ENCODE measurements around the gene GRK3.
A peak's percentile ranks its signal among the peaks of the same experiment; 100 is the strongest.

The GRK3 gene

DNA sequence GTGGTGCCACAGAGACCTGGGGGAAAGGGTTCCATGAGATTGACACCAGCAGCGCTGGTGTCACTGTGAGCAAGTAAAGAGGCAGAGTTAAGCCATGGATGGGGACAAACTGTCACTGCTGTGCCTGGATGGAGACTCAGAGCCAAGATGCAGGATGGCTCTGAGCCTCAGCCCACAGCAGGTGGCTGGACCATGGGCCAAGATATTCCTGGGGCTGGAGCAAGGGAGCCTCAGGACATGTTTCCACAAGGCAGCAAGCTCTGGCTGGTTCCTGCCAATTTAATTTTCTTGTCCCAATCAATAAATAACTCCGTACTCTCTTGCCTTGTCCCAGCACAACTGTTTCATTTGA lies 200.5 kb downstream of the GRK3 start:
- Histone ChIP-seq H3K27me3 (ENCODE audit: control insufficient read depth in 1 of 2, insufficient read depth in 2 of 2, low read length in 2 of 2) (no peaks in the 10 kb centered on the region), H3K27ac (ENCODE audit: low read depth, low read length) (no peak overlapping the region), H3K4me3 (ENCODE audit: low read depth in 1 of 2, low read length in 2 of 2) (no peak overlapping the region), H3K4me1 (ENCODE audit: insufficient read depth, low read length) (no peaks in the 10 kb centered on the region), H3K9me3 (ENCODE audit: low read length) (peaks cover 10% of the 10 kb centered on the region), H3K9ac (ENCODE audit: low read length) (no peak overlapping the region), H3K36me3 (ENCODE audit: insufficient read depth, low read length) (no peaks in the 10 kb centered on the region)

DNA sequence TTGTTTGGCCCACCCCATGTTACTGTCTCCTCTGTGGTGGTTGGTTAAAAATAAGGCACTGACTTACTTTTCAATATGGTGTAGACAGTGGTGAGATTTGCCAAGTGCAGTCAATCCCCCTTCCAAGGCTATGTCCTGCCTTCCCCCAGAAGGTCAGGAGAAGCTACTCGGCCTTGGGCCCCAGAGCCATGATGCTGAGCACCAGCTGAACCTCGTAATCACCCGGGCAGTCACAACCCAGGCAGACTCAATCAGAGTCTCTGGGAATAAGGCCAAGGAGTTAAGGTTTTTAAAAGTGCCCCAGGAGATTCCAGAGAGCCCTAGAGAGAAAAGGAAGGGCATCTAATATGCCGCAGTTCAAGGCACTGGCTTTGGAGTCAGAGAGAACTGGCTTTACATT lies 201.3 kb downstream of the GRK3 start:
- H3K9ac ChIP-seq (ENCODE audit: low read length): no peak overlapping the region
- H3K36me3 ChIP-seq (ENCODE audit: insufficient read depth, low read length): no peaks in the 10 kb centered on the region
- H3K9me3 ChIP-seq (ENCODE audit: low read length): peaks cover 10% of the 10 kb centered on the region
- H3K4me1 ChIP-seq (ENCODE audit: insufficient read depth, low read length): no peaks in the 10 kb centered on the region
- H3K4me3 ChIP-seq (ENCODE audit: low read depth in 1 of 2, low read length in 2 of 2): no peak overlapping the region
- no peak overlapping the region for H3K27ac ChIP-seq (ENCODE audit: low read depth, low read length)
- H3K27me3 ChIP-seq (ENCODE audit: control insufficient read depth in 1 of 2, insufficient read depth in 2 of 2, low read length in 2 of 2): no peaks in the 10 kb centered on the region

DNA sequence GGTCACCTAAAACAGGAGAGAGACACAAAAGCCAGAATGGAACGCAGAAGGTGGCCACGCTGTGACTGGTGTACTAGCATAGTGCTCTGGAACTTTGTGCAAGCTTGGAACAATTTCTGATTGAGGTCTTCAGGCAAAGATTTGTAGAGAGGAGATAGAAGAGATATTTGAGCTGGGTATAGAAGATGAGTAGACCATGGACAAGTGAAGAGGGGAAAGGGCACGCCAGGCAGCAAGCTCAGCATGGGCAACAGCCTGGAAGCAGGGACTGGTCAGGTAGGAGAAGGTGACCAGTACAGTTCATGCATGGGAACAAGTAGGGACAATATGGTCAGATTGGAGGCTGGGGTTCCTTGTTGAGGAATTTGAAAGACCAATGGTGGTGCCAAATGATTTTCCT lies 201.9 kb downstream of the GRK3 start:
- no peaks in the 10 kb centered on the region for H3K4me1 ChIP-seq (ENCODE audit: insufficient read depth, low read length)
- H3K9ac ChIP-seq (ENCODE audit: low read length): no peak overlapping the region
- H3K36me3 ChIP-seq (ENCODE audit: insufficient read depth, low read length): no peaks in the 10 kb centered on the region
- H3K27me3 ChIP-seq (ENCODE audit: control insufficient read depth in 1 of 2, insufficient read depth in 2 of 2, low read length in 2 of 2): no peaks in the 10 kb centered on the region
- H3K9me3 ChIP-seq (ENCODE audit: low read length): peaks cover 10% of the 10 kb centered on the region
- H3K27ac ChIP-seq (ENCODE audit: low read depth, low read length): no peak overlapping the region
- H3K4me3 ChIP-seq (ENCODE audit: low read depth in 1 of 2, low read length in 2 of 2): peak overlapping the region in 1 of 2 donors; percentile 1

DNA sequence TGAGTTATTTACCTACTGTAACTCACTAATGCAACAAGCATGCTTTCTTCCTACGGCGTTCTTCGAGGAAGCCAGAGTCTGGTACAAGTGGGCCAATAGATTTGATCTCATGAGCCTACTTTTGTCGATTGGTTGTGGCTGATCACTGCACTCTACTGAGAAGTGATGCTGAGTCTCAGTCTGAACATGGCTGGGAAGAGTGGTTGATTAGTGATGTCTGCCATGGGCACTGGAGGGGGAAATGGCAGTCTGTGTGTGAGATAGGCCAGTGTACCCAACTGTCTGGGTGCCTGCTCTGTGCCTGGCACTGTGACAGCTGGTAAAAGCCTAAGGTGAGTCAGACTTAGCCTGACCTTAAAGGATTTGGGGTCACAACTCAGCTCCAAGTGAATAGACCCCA lies 205.9 kb downstream of the GRK3 start:
- H3K27ac ChIP-seq (ENCODE audit: low read depth, low read length): no peak overlapping the region
- no peaks in the 10 kb centered on the region for H3K4me1 ChIP-seq (ENCODE audit: insufficient read depth, low read length)
- H3K36me3 ChIP-seq (ENCODE audit: insufficient read depth, low read length): no peaks in the 10 kb centered on the region
- H3K9ac ChIP-seq (ENCODE audit: low read length): no peak overlapping the region
- no peaks in the 10 kb centered on the region for H3K27me3 ChIP-seq (ENCODE audit: control insufficient read depth in 1 of 2, insufficient read depth in 2 of 2, low read length in 2 of 2)
- H3K4me3 ChIP-seq (ENCODE audit: low read depth in 1 of 2, low read length in 2 of 2): no peak overlapping the region
- peaks cover 10% of the 10 kb centered on the region for H3K9me3 ChIP-seq (ENCODE audit: low read length)

DNA sequence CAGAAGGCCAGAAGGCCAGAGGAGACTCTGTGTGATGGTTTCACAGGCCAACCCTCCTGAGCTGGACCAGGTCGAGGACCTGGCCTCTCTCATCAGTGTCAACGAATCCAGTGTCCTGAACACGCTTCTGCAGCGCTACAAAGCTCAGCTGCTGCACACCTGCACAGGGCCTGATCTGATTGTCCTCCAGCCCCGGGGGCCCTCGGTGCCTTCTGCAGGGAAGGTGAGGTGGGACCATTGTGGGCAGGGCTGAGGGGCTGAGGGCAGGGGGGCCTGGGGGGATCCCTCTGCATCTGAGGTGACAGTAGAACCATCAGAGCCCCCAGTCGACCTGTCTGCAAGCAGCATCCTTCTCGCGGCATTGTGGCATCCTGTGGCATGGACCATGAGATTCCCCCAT lies 207.8 kb downstream of the GRK3 start:
- Histone ChIP-seq H3K4me3 (ENCODE audit: low read depth in 1 of 2, low read length in 2 of 2) (no peak overlapping the region), H3K9ac (ENCODE audit: low read length) (no peak overlapping the region), H3K27ac (ENCODE audit: low read depth, low read length) (no peak overlapping the region), H3K27me3 (ENCODE audit: control insufficient read depth in 1 of 2, insufficient read depth in 2 of 2, low read length in 2 of 2) (no peaks in the 10 kb centered on the region), H3K9me3 (ENCODE audit: low read length) (no peaks in the 10 kb centered on the region), H3K4me1 (ENCODE audit: insufficient read depth, low read length) (no peaks in the 10 kb centered on the region), H3K36me3 (ENCODE audit: insufficient read depth, low read length) (no peaks in the 10 kb centered on the region)

DNA sequence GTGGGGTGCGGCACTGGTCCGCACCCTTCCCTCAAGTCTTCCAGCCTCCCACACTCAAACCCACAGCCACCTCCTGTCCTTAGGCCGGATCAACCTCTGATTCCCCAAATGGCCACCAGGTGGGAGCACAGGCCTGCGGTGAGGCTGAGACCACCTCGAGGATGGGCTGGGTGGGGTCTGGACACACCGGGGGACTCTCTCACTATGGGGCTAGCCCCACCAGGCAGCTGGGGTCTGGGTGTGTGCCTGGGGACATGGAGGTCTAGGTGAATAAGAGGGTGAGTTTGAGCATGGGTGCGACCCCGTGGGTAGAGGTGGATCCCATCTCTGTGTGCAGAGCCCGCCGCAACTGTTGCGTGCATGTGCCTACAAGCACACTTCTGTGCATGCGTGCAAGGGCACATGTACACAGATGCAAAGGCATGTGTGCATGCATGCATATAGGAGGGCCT lies 210.1 kb downstream of the GRK3 start:
- Histone ChIP-seq H3K9ac (ENCODE audit: low read length) (no peak overlapping the region), H3K4me3 (ENCODE audit: low read depth in 1 of 2, low read length in 2 of 2) (no peak overlapping the region), H3K36me3 (ENCODE audit: insufficient read depth, low read length) (no peaks in the 10 kb centered on the region), H3K9me3 (ENCODE audit: low read length) (no peaks in the 10 kb centered on the region), H3K27me3 (ENCODE audit: control insufficient read depth in 1 of 2, insufficient read depth in 2 of 2, low read length in 2 of 2) (no peaks in the 10 kb centered on the region), H3K4me1 (ENCODE audit: insufficient read depth, low read length) (no peaks in the 10 kb centered on the region), H3K27ac (ENCODE audit: low read depth, low read length) (no peak overlapping the region)

DNA sequence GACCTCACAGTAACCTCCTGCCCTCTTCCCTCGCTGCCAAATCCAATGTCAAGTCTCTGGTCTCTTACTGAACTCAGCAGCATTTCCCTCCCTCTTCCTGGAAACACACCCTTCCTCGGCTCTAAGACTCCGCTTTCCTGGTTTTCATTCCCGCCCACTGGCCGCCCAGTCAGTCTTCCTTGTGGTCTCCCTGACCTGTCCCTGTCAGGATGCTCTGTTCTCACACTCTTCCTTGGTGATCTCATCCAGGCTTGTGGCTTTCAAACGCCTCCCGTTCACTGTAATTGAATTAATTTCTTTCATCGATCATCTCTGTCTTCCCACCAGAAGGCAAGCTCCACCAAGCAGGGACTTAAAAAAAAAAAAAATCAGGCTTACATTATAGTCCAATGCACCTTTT lies 211.1 kb downstream of the GRK3 start:
- Histone ChIP-seq H3K27me3 (ENCODE audit: control insufficient read depth in 1 of 2, insufficient read depth in 2 of 2, low read length in 2 of 2) (no peaks in the 10 kb centered on the region), H3K36me3 (ENCODE audit: insufficient read depth, low read length) (no peaks in the 10 kb centered on the region), H3K4me1 (ENCODE audit: insufficient read depth, low read length) (peaks cover 1% of the 10 kb centered on the region), H3K9ac (ENCODE audit: low read length) (no peak overlapping the region), H3K27ac (ENCODE audit: low read depth, low read length) (no peak overlapping the region), H3K4me3 (ENCODE audit: low read depth in 1 of 2, low read length in 2 of 2) (no peak overlapping the region), H3K9me3 (ENCODE audit: low read length) (no peaks in the 10 kb centered on the region)

DNA sequence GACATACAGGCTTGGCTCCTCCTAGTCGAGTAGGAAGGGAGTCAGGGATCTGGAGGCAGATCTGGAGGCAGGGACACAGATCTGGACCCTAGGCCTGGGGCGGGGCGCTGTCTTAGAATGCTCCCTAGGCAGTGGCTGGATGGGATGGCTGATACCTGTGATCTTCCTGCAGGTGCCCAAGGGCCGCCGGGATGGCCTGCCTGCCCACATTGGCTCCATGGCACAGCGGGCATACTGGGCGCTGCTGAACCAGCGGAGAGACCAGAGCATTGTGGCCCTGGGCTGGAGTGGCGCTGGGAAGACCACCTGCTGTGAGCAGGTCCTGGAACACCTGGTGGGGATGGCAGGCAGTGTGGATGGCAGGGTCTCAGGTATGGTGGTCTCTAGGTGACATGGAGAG lies 212.9 kb downstream of the GRK3 start:
- no peaks in the 10 kb centered on the region for H3K9me3 ChIP-seq (ENCODE audit: low read length)
- no peak overlapping the region for H3K27ac ChIP-seq (ENCODE audit: low read depth, low read length)
- no peak overlapping the region for H3K9ac ChIP-seq (ENCODE audit: low read length)
- no peaks in the 10 kb centered on the region for H3K27me3 ChIP-seq (ENCODE audit: control insufficient read depth in 1 of 2, insufficient read depth in 2 of 2, low read length in 2 of 2)
- no peaks in the 10 kb centered on the region for H3K36me3 ChIP-seq (ENCODE audit: insufficient read depth, low read length)
- peaks cover 7% of the 10 kb centered on the region for H3K4me1 ChIP-seq (ENCODE audit: insufficient read depth, low read length)
- H3K4me3 ChIP-seq (ENCODE audit: low read depth in 1 of 2, low read length in 2 of 2): no peak overlapping the region

DNA sequence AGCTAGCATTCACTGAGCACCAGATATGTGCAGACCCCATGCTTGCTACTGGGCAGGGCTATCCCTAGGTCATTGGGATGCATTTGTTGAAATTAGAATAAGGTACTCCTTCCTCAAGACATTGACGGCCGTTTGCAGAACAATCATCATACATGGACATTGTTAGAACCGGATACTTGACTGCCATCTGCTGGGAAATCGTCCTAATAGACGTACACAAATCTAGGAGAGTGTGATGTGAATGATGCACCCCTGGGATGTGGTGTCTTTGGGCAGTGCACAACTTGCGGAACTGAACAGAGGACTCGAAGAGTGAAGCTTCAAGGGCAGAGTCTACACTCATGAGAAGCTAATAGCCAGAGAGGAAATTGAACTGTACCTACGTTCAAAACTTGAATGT lies 213.4 kb downstream of the GRK3 start:
- H3K27me3 ChIP-seq (ENCODE audit: control insufficient read depth in 1 of 2, insufficient read depth in 2 of 2, low read length in 2 of 2): no peaks in the 10 kb centered on the region
- peaks cover 7% of the 10 kb centered on the region for H3K4me1 ChIP-seq (ENCODE audit: insufficient read depth, low read length)
- H3K27ac ChIP-seq (ENCODE audit: low read depth, low read length): no peak overlapping the region
- H3K36me3 ChIP-seq (ENCODE audit: insufficient read depth, low read length): no peaks in the 10 kb centered on the region
- H3K4me3 ChIP-seq (ENCODE audit: low read depth in 1 of 2, low read length in 2 of 2): no peak overlapping the region
- no peaks in the 10 kb centered on the region for H3K9me3 ChIP-seq (ENCODE audit: low read length)
- H3K9ac ChIP-seq (ENCODE audit: low read length): no peak overlapping the region

Measured in muscle layer of colon (tissue), 2 donors.